ENCODE measurements around the gene RFTN2.
"Not testable (repeated sequence)": the region's sequence is repeated elsewhere in the genome, so short reads cannot be mapped to it uniquely, and the experiment has no call there.

RFTN2 gene

GRCh38 chr2:197675246-197675645, at the start of gene RFTN2:
Gene RFTN2, minus strand, starts transcription at chr2:197675587. Its CDS starts 129 bp downstream, at chr2:197675458.
- no peak for DNase-seq

GRCh38 chr2:197717863-197718262, 42.5 kb upstream of the RFTN2 start:
- no peak for DNase-seq

- DNase-seq = no peak
These were observed 37.9 kb upstream of the RFTN2 start for GRCh38 chr2:197713271-197713670.

GRCh38 chr2:197711578-197711977, 36.2 kb upstream of the RFTN2 start:
- DNase-seq = no peak

- no peak for DNase-seq
These were observed 35.1 kb upstream of the RFTN2 start for GRCh38 chr2:197710424-197711042.

- DNase-seq = not testable (repeated sequence)
These were observed 33.8 kb upstream of the RFTN2 start for GRCh38 chr2:197709140-197709539.

GRCh38 chr2:197708331-197708730, 32.9 kb upstream of the RFTN2 start:
- no peak for DNase-seq

- DNase-seq = peak; percentile 30
These were observed 32.2 kb upstream of the RFTN2 start for GRCh38 chr2:197707316-197708213.

- DNase-seq = no peak
These were observed 31.4 kb upstream of the RFTN2 start for GRCh38 chr2:197706839-197707207.

GRCh38 chr2:197705912-197706838, 30.8 kb upstream of the RFTN2 start:
- no peak for DNase-seq

GRCh38 chr2:197705121-197705911, 29.9 kb upstream of the RFTN2 start, which contains the start of gene MARS2:
Gene MARS2, plus strand, starts transcription at chr2:197705369. Its CDS starts 37 bp downstream, at chr2:197705406.
- peak; percentile 94 for DNase-seq

- DNase-seq = no peak
These were observed 29.2 kb upstream of the RFTN2 start for GRCh38 chr2:197704434-197705120.

- DNase-seq = no peak
These were observed 25.6 kb upstream of the RFTN2 start for GRCh38 chr2:197700960-197701359.

- DNase-seq = not testable (repeated sequence)
These were observed 24.3 kb upstream of the RFTN2 start for GRCh38 chr2:197699724-197700123.

GRCh38 chr2:197696571-197696970, 21.2 kb upstream of the RFTN2 start:
- not testable (repeated sequence) for DNase-seq

- DNase-seq = not testable (repeated sequence)
These were observed 20.6 kb upstream of the RFTN2 start for GRCh38 chr2:197695971-197696370.

GRCh38 chr2:197695206-197695605, 19.8 kb upstream of the RFTN2 start:
- not testable (repeated sequence) for DNase-seq

- DNase-seq = no peak
These were observed 2.1 kb upstream of the RFTN2 start for GRCh38 chr2:197677483-197677882.

GRCh38 chr2:197677056-197677455, 1.7 kb upstream of the RFTN2 start:
- no peak for DNase-seq

- DNase-seq = no peak
These were observed 363 bp upstream of the RFTN2 start for GRCh38 chr2:197675711-197676188.

GRCh38 chr2:197674591-197674990, 796 bp downstream of the RFTN2 start:
- DNase-seq = no peak

Data from COR-L47 (cell line).